ENCODE measurements around the gene RPS19.

RPS19 gene

GRCh38 chr19:41917676-41918075 lies 57.6 kb downstream of the RPS19 start:
- DNase-seq, result no peak

GRCh38 chr19:41918095-41918494 lies 58.0 kb downstream of the RPS19 start:
- no peak for DNase-seq

- no peak for DNase-seq
Measured at GRCh38 chr19:41918653-41919244, 58.7 kb downstream of the RPS19 start.

- DNase-seq, result no peak
Measured at GRCh38 chr19:41919948-41920712, 60.1 kb downstream of the RPS19 start.

- no peak for DNase-seq
Measured at GRCh38 chr19:41920882-41921576, 61.0 kb downstream of the RPS19 start.

- no peak for DNase-seq
Measured at GRCh38 chr19:41921577-41922576, 61.8 kb downstream of the RPS19 start.

Data from NCI-H2171 treated with DMSO at 0.1 percent for 48 hours (cell line).